Mesodermal cell (in vitro differentiated cells): Measurements from ENCODE around the gene MADCAM1.
A peak's percentile ranks its signal among the peaks of the same experiment; 100 is the strongest.

Source experiments
- H3K27ac ChIP-seq: 2 replicates; pipeline ENCODE4 v1.7.0; 2013; ENCODE audit warnings: mild to moderate bottlenecking, low read depth, low read length, moderate library complexity; ENCODE audit not compliant: severe bottlenecking
- H3K36me3 ChIP-seq: 2 replicates; pipeline ENCODE4 v1.7.1; 2013; ENCODE audit warnings: mild to moderate bottlenecking, low read length, moderate library complexity; ENCODE audit not compliant: control insufficient read depth, insufficient read depth
- H3K4me1 ChIP-seq: one replicate; pipeline ENCODE4 v1.7.1; 2013; ENCODE audit warnings: mild to moderate bottlenecking, low read length; ENCODE audit not compliant: insufficient read depth, control insufficient read depth, poor library complexity, severe bottlenecking
- H3K4me3 ChIP-seq: 2 replicates; pipeline ENCODE4 v1.7.0; 2013; ENCODE audit warnings: low read length, control low read depth, mild to moderate bottlenecking; ENCODE audit not compliant: insufficient read depth, poor library complexity, severe bottlenecking; ENCODE audit errors: extremely low read depth
- H3K9me3 ChIP-seq: 2 replicates; pipeline ENCODE4 v1.7.1; 2013; ENCODE audit warnings: mild to moderate bottlenecking, low read length, moderate library complexity; ENCODE audit not compliant: control insufficient read depth
- WGBS, 2 experiments: methylation state at CpG; one replicate each; pipeline ENCODE4 v1.1.5; 2013; ENCODE audit warnings: missing lambda C conversion rate in 2 of 2; ENCODE audit not compliant: insufficient coverage in 2 of 2; 5-methylcytosine and 5-hydroxymethylcytosine counted together

Gene MADCAM1

DNA sequence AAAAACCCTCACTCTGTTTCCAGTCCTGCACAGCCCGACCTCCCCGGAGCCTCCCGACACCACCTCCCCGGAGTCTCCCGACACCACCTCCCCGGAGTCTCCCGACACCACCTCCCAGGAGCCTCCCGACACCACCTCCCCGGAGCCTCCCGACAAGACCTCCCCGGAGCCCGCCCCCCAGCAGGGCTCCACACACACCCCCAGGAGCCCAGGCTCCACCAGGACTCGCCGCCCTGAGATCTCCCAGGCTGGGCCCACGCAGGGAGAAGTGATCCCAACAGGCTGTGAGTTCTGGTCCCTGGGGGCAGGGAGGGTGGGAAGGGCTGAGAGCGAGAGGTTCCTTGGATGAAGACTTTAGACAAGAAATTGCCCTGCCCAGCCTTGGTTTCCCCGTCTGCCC lies 5.4 kb downstream of the MADCAM1 start:
- no peaks in the 10 kb centered on the region for H3K36me3 ChIP-seq
- H3K4me3 ChIP-seq = no peak overlapping the region
- no peaks in the 10 kb centered on the region for H3K4me1 ChIP-seq
- no peak overlapping the region for H3K27ac ChIP-seq
- 82 to 91% methylated on average over 2 to 9 of the region's 17 CpGs for WGBS, 2 experiments
- no peaks in the 10 kb centered on the region for H3K9me3 ChIP-seq

DNA sequence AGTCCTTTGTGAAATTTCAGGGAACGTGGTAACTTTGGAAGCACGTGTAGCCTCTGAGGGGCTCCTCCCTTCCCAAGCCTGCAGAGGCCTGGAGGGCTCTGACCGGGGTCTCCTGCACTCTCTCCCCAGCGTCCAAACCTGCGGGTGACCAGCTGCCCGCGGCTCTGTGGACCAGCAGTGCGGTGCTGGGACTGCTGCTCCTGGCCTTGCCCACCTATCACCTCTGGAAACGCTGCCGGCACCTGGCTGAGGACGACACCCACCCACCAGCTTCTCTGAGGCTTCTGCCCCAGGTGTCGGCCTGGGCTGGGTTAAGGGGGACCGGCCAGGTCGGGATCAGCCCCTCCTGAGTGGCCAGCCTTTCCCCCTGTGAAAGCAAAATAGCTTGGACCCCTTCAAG lies 8.3 kb downstream of the MADCAM1 start:
- no peaks in the 10 kb centered on the region for H3K9me3 ChIP-seq
- H3K4me3 ChIP-seq = no peak overlapping the region
- WGBS, 2 experiments = 89 to 94% methylated on average over 14 of the region's 14 CpGs
- H3K36me3 ChIP-seq = peaks cover 8% of the 10 kb centered on the region
- H3K27ac ChIP-seq = no peak overlapping the region
- H3K4me1 ChIP-seq = peaks cover 6% of the 10 kb centered on the region

DNA sequence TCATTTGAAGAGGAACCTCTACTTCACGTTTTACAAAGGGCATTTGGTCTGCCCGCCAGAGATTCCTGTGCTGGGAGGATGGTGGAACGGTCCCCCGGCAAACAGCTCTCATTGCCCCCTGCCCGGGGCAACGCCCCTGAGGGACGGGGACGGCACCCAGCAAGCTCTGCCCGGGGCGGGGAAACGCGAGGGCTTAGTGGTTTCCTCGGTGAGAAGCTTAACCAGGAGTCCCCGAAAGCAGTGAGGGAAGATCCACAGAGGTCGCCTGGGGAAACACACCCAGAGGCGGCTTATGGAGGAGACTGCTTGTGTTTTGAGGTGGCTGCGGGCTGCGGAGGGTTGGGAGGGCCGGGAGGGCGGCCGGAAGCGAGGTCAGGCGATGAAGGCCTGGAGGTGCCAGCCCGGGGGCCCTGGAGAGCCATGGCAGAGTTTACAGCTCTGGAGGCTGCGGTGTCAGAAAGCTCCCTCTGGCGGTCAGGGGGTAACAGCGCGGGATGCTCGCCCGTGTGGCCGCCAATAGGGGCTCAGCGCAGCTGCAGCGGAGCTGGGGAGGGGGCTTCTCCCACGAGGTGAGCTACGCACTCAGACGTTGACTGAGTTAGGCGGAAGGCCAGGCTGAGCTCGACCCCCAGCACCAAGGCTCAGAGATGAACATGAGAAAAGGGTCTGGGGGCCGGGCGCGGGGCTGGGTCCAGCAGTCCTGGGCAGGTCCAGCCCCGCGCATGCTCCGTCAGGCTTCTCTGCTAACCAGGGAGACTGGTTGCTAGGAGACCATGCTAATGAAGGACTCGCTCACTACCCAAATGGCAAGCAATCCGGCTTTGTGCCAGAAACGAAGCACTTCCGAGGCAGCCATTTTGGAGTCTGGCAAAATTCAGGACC lies 10.4 kb downstream of the MADCAM1 start:
- WGBS, 2 experiments = 11 to 12% methylated on average over 41 to 46 of the region's 48 CpGs
- H3K27ac ChIP-seq = peak overlapping the region; percentile 98

DNA sequence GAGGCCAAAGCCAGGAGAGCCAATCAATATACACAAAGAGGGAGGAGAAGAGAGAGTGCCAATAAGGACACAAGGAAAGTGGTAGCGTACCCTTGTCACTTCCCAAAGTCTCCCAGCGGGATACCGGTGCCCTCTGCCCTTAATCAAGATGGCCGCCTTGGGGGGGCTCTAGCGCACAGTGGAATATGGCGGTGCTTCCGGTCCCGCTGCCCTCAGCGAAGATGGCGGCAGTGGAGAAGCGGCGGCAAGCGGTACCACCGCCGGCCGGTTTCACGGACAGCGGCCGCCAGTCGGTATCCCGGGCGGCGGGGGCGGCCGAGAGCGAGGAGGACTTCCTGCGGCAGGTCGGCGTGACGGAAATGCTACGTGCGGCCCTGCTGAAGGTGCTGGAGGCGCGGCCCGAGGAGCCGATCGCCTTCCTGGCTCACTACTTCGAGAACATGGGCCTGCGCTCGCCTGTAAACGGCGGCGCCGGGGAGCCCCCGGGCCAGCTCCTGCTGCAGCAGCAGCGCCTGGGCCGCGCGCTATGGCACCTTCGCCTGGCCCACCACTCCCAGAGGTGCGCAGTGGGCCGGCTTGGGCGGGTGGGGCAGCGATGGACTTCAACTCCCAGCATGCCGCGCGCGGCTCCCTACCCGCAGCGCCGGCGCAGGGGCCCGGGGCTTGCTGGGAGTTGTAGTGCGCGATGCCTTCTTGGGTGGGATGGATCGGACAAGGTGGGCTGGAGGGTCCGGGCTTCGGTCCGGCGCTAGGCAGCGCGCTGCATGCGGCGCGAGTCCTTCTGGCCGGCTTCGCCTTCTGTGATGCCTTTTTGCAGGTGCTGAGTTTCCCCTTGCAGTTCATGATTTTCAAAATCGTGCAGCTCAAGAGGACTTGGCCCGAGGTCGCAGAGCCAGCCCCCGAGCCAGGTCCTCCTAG lies 11.3 kb downstream of the MADCAM1 start, which contains the start of gene TPGS1:
Gene TPGS1 (plus strand): TSS at position 212 of the 918 bp plus-strand sequence. CDS start 10 bp downstream, at position 222.
- Histone ChIP-seq H3K27ac (peak within 1 kb of the TSS; percentile 98), H3K4me1 (peaks cover 15% of the 10 kb centered on the region), H3K9me3 (no peaks in the 10 kb centered on the region), H3K36me3 (peaks cover 11% of the 10 kb centered on the region), H3K4me3 (peak within 1 kb of the TSS; percentile 98)
- WGBS, 2 experiments = 1% methylated on average over 71 to 78 of the region's 81 CpGs

More for the DNA sequence above, 10.4 kb downstream of the MADCAM1 start:
- H3K4me3 ChIP-seq = peak overlapping the region; percentile 98
- no peaks in the 10 kb centered on the region for H3K9me3 ChIP-seq
- H3K36me3 ChIP-seq = peaks cover 11% of the 10 kb centered on the region
- H3K4me1 ChIP-seq = peaks cover 15% of the 10 kb centered on the region

DNA sequence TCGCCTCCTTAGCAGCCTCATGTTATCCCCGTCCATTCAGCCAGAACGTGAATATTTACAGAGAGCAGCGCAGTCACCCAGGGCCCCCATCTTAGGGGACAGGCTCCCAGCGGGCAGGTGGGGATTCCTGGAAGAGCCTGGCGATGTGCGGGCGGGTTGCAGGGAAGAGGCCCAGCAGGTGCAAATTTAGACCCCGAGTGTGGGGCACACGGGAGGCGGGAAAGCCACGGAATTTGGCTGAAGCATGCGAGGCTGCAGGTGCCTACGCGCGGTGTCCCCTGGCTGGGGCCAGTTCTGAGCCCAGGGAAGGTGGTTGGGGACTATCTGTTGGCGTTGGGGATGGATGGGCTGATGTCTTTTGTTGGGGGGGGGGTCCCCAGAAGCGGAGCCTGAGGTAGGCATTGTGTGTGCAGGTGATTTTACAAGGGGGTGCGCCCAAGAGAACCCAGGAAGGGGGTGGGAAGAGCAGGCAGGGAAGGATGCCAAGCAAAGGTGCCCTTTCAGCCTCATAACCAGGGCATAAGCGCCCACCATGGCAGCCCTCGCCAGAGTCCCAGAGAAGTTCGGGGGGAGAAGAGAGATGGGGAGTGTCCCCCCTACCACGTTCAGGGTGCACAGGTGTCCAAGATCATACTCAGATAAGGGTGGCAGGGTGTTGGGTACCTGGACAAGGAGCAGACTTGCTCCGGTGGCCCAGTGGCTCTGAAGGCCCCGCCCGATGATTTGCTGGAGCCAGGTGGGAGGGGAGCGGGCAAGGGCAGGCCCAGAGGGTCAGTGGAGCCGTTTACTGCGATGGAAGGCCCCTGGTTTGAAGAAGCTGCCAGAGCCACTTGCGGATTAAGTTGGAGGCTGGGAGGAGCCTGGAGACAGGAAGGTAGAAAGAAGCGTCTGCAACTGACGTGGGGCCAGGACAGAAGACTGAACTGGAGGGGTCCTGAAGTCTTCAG lies 12.2 kb downstream of the MADCAM1 start:
- no peaks in the 10 kb centered on the region for H3K9me3 ChIP-seq
- no peak overlapping the region for H3K27ac ChIP-seq
- WGBS, 2 experiments = 73 to 75% methylated on average over 26 to 29 of the region's 32 CpGs
- peaks cover 15% of the 10 kb centered on the region for H3K4me1 ChIP-seq
- H3K36me3 ChIP-seq = peaks cover 11% of the 10 kb centered on the region
- peak overlapping the region; percentile 98 for H3K4me3 ChIP-seq

DNA sequence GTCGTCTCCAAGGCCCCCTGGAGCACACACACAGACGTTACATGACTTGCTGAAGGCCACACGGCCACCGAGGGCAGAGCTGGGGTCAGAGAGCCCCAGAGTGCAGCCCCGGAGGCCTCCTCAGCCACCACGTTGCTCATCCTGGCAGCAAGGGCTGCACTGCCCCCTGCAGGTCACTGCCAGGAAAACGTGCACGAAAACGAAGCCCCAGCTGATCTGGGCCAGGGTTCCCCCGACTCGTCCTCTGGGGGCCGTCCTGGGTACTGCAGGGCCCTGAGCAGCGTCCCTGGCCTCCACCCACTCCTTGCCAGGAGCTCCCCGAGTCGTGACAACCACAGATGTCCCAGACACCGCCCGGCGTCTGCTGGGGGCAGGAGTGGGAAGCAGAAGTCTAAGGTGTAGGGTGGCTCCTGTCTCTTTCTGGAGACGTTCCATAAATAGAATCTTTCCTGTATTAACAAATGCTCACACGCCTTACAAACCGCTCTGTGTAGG lies 14.4 kb downstream of the MADCAM1 start:
- Histone ChIP-seq H3K9me3 (no peaks in the 10 kb centered on the region), H3K27ac (peak overlapping the region; percentile 87), H3K4me3 (peak overlapping the region; percentile 14), H3K36me3 (peaks cover 20% of the 10 kb centered on the region), H3K4me1 (peaks cover 15% of the 10 kb centered on the region)
- 14 to 22% methylated on average over 7 to 13 of the region's 21 CpGs for WGBS, 2 experiments

DNA sequence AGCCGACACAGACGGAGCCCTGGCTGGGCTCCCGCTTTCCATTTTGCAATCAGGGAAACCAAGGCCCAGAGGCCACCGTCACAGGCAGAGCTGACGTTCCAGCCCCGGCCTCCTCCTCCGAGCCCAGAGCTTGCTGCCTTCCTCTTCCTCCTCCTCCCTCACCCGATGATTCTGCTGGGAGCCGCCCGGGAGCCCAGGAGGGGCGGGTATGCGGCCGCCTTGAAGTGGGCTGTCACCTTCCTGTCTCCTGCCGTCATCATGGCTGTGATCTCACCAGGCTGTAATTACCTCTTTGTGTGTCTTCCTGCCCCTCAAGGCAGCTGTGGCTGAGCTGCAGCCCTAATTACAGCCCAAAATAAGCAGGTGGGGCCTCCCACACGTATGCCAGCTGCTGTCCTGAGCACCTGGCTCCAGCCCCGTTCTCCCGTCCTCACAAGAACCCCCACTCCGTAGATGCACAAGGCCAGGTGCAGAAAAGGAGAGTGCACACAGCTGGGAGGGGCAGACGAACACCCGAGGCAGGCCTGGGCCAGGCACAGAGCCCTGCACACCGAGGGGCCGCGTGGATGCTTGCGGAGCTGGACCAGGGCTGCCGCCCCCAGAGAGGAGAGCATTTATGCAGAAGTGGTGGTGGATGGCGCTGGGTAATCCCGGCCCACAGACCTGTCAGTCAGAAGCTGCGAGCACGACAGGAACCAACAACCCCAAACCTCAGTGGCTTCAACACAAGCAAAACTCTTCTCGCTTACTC lies 15.0 kb downstream of the MADCAM1 start:
- H3K4me3 ChIP-seq = peak overlapping the region; percentile 14
- peaks cover 20% of the 10 kb centered on the region for H3K36me3 ChIP-seq
- H3K27ac ChIP-seq = peak overlapping the region; percentile 87
- WGBS, 2 experiments = 13 to 16% methylated on average over 14 to 25 of the region's 30 CpGs
- H3K4me1 ChIP-seq = peaks cover 15% of the 10 kb centered on the region
- H3K9me3 ChIP-seq = no peaks in the 10 kb centered on the region

DNA sequence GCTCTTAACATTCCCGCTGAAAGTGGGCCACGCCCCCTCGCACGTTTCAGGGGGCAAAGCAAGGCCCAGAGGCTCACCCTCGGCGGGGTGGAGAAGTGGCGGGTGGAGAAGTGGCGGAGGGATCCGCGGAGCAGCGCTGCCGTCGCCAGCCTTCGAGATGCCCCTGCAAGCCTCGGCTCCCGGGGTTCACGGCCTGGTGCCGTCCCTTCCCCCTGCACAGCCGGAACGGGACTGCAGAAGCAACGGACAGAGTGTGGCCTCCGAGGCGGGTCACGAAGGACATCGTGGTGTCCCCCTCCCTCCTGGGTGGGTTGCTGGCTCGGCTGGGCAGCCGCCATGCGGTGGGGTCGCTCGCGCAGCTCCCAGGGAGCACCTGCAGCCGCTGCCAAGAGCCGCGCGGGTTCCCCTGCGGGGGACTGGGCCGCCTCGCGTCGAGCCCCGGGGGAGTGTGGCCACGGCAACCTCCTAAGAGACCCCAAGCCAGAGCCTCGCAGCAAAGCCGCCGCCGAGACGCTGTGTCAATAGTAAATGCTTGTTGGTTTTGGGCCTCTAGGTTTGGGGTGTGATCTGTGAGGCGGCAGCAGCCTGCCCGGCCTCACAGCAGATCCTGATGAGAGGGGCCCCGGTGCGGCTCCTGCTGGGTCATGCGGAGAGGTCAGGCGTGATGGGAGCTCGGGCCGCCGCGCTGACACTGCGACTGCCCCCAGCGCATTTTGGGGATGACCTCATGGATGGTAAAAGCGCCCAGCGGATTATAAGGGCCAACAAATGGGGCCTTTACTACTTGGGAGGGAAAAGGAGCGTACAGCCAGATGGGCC lies 16.5 kb downstream of the MADCAM1 start:
- whole genome bisulfite sequencing, 2 experiments = 78 to 80% methylated on average over 41 to 46 of the region's 62 CpGs
- Histone ChIP-seq H3K9me3 (no peaks in the 10 kb centered on the region), H3K27ac (peak overlapping the region; percentile 10)

More for the DNA sequence above, 16.5 kb downstream of the MADCAM1 start:
- peaks cover 20% of the 10 kb centered on the region for H3K4me1 ChIP-seq
- H3K36me3 ChIP-seq = peaks cover 20% of the 10 kb centered on the region
- H3K4me3 ChIP-seq = no peak overlapping the region
